ENCODE measurements around the gene RNF13.

GRCh38 chr3:149843502-149843901 lies 30.5 kb downstream of the RNF13 start:
- TF ChIP-seq CTCF (IDR thresholded peaks at IDR 0.05; ENCODE audit: insufficient read depth, low read length, poor library complexity, severe bottlenecking) (no peak), EZH2phosphoT487 (conservative IDR thresholded peaks at IDR 0.05; ENCODE audit: low read length) (no peak)
